Ovary (tissue), 9 donors: ENCODE results near the gene TLR9. TPM values are rescaled to one million over a fixed set of nuclear protein-coding genes. Genes with fewer than 3 reads are reported as not detected.

Experiments
- DNase-seq, 5 donors: peaks; one replicate each; pipeline ENCODE4 v3.0.0-alpha.2; 2019 to 2020
- H3K27ac ChIP-seq, 2 donors: fragments of 200-600 bp; one replicate each; pipeline versions ENCODE4 v1.5.1 to v1.8.0; 2019 to 2022
- H3K27me3 ChIP-seq: fragments of 200-600 bp; one replicate; pipeline ENCODE4 v1.8.0; 2022
- H3K36me3 ChIP-seq: fragments of 200-600 bp; sonication (generic); one replicate; pipeline ENCODE4 v1.5.1; 2019
- H3K4me1 ChIP-seq: one replicate; pipeline ENCODE4 v1.8.1; 2013; ENCODE audit warnings: mild to moderate bottlenecking, moderate library complexity; ENCODE audit not compliant: insufficient read depth
- H3K4me3 ChIP-seq: fragments of 200-600 bp; sonication (generic); one replicate; pipeline ENCODE4 v1.5.1; 2017
- H3K9me3 ChIP-seq, 2 donors: fragments of 200-600 bp in 1 of 2; sonication (generic) in 1 of 2; one replicate each; pipeline versions ENCODE4 v1.5.1 to v1.8.1; 2013 to 2019; ENCODE audit warnings: mild to moderate bottlenecking in 1 of 2, moderate library complexity in 1 of 2
- EP300 ChIP-seq: sonication (generic); formaldehyde crosslinking; IDR thresholded peaks from one replicate; pipeline ENCODE4 v1.6.1; 2017; ENCODE audit warnings: antibody characterized with exemption
- POLR2A ChIP-seq: fragments of 450-650 bp; IDR thresholded peaks from one replicate; pipeline ENCODE4 v1.6.1; 2017; ENCODE audit warnings: antibody characterized with exemption, mild to moderate bottlenecking, moderate library complexity
- WGBS, 3 donors: extraction: QIAGEN DNeasy Blood & Tissue Kit in 1 of 3; methylation state at CpG; one replicate each; pipeline versions ENCODE4 v1.1.5 to v1.1.7; 2013 to 2017; 5-methylcytosine and 5-hydroxymethylcytosine counted together
- intact Hi-C, 4 donors: fragments of 100-400 bp; cut with DNase I; formaldehyde crosslinking; loops; one replicate each; pipeline versions ENCODE4 v1.11.0 to v1.15.1; 2022 to 2023
- polyA plus RNA-seq, 2 donors: library from polyadenylated mRNA; stranded (reverse); fragments of 200-250 nt in 1 of 2; fragments of 350-450 nt in 1 of 2; fragmentation: Illumina TruSeq in 1 of 2; extraction: RNeasy Lipid Tissue Mini Kit (QIAGEN cat#74804) in 1 of 2; gene quantifications; one replicate each; pipeline ENCODE4 v1.2.3, GENCODE V29; 2013 to 2014
- total RNA-seq, 7 donors: library from RNA; depleted of rRNA in 2 of 7; stranded (reverse); fragments of >200 nt in 2 of 7; fragmentation: NEBNext Ultra II Directional in 3 of 7; extraction: Animal tissue kit (Norgen Biotek cat#: 25700) in 3 of 7; gene quantifications; one replicate each; pipeline versions ENCODE4 v1.1.0 to v1.2.4, GENCODE V29; 2016 to 2023
- TF ChIP-seq, protein P1 (sequence below), 3 donors: fragments of 450-650 bp in 2 of 3; fragments of 200-600 bp in 1 of 3; IDR thresholded peaks; one replicate each; pipeline versions ENCODE4 v1.5.1 to v1.8.0; 2016 to 2022; ENCODE audit warnings: antibody characterized with exemption in 3 of 3, mild to moderate bottlenecking in 1 of 3
- donor health status: DM: no; HTN: no; CAD: no; lungs with moderate emphysema.
- donor health status: DM: no; HTN: no; CAD: no.
- donor health status: Bipolar disorder and iron deficiency.
- donor health status: DM: yes; HTN: yes; CAD: no.
- donor health status: DM: no; HTN: no; CAD: no.
- donor health status: DM: yes; HTN: yes; CAD: no.

The TLR9 gene
- total and polyA plus RNA-seq, 9 donors: 0.15 to 1.5 (median 0.58) TPM; not detected in 2

GRCh38 chr3:52226229-52226817 lies 878 bp upstream of the TLR9 start:
- Histone ChIP-seq H3K36me3 (peaks cover 2% of the 10 kb centered on the region), H3K9me3 (no peaks in the 10 kb centered on the region), H3K27me3 (no peaks in the 10 kb centered on the region), H3K27ac (no peak overlapping the region), H3K4me3 (no peak overlapping the region), H3K4me1 (peaks cover 9% of the 10 kb centered on the region)
- no peak for DNase-seq
- 77 to 83% (median 79%) methylated on average over 5 of the region's 5 CpGs for WGBS, 3 donors
- intact Hi-C loops: loop anchor here in 1 of 4 donors (10.0 kb wide), 1 partner anchor 48 kb away; the partner anchor contains the start of gene WDR82
- TF ChIP-seq, protein P1, sequence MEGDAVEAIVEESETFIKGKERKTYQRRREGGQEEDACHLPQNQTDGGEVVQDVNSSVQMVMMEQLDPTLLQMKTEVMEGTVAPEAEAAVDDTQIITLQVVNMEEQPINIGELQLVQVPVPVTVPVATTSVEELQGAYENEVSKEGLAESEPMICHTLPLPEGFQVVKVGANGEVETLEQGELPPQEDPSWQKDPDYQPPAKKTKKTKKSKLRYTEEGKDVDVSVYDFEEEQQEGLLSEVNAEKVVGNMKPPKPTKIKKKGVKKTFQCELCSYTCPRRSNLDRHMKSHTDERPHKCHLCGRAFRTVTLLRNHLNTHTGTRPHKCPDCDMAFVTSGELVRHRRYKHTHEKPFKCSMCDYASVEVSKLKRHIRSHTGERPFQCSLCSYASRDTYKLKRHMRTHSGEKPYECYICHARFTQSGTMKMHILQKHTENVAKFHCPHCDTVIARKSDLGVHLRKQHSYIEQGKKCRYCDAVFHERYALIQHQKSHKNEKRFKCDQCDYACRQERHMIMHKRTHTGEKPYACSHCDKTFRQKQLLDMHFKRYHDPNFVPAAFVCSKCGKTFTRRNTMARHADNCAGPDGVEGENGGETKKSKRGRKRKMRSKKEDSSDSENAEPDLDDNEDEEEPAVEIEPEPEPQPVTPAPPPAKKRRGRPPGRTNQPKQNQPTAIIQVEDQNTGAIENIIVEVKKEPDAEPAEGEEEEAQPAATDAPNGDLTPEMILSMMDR (IDR thresholded peaks at IDR 0.05): no peak
- TF ChIP-seq POLR2A: no peak
- TF ChIP-seq EP300: no peak

GRCh38 chr3:52223449-52224408 lies 1.7 kb downstream of the TLR9 start:
- Histone ChIP-seq H3K27ac (no peak overlapping the region), H3K4me3 (no peak overlapping the region), H3K36me3 (no peaks in the 10 kb centered on the region), H3K9me3 (no peaks in the 10 kb centered on the region), H3K27me3 (no peaks in the 10 kb centered on the region), H3K4me1 (peaks cover 9% of the 10 kb centered on the region)
- intact Hi-C loops: loop anchor here in 3 of 4 donors (5.0 to 10.0 kb wide), 3 partner anchors 51 to 124 kb away; partner anchors contain the start of gene WDR82 (in 1 of the 3)
- DNase-seq: peak in 2 of 5 donors; percentile 21 to 30
- TF ChIP-seq POLR2A: no peak
- no peak for TF ChIP-seq EP300
- TF ChIP-seq, protein P1 (IDR thresholded peaks at IDR 0.05): no peak
- 92 to 94% (median 93%) methylated on average over 32 of the region's 32 CpGs for whole genome bisulfite sequencing, 3 donors

DNA sequence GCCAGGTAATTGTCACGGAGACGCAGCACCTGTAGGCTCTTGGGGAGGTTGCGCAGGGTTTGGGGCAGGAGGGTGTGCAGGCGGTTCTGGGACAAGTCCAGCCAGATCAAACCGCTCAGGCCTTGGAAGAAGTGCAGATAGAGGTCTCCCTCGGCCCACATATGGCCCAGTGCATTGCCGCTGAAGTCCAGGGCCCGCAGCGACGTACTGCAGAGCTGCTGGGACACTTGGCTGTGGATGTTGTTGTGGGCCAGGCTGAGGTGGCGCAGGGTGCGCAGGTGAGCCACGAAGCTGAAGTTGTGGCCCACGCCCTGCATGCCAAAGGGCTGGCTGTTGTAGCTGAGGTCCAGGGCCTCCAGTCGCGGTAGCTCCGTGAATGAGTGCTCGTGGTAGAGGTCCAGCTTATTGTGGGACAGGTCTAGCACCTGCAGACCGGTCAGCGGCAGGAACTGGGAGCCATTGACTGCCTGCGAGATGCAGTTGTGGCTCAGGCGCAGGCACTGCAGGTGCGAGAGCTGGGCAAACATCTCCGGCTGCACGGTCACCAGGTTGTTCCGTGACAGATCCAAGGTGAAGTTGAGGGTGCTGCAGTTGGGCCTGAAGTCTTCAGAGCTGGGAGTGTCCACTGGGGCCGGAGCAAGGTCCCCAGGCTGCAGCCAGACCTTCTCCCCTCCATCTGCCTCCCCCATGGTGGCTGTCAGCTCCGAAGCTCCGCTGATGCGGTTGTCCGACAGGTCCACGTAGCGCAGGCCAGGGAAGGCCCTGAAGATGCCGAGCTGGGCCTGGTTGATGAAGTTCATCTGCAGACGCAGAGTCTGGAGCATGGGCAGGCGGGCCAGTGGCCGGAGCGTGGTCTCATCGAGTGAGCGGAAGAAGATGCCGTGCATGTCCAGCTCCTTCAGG lies 2.9 kb downstream of the TLR9 start:
- TF ChIP-seq EP300 (no peak), POLR2A (no peak)
- TF ChIP-seq, protein P1 (IDR thresholded peaks at IDR 0.05): no peak
- Histone ChIP-seq H3K4me1 (peaks cover 9% of the 10 kb centered on the region), H3K4me3 (no peak overlapping the region), H3K27me3 (no peaks in the 10 kb centered on the region), H3K27ac (no peak overlapping the region), H3K36me3 (no peaks in the 10 kb centered on the region), H3K9me3 (no peaks in the 10 kb centered on the region)
- WGBS, 3 donors: 79 to 86% (median 84%) methylated on average over 41 of the region's 41 CpGs
- intact Hi-C loops: loop anchor here in 3 of 4 donors (5.0 to 10.0 kb wide), 3 partner anchors 52 to 125 kb away; partner anchors contain the start of gene WDR82 (in 1 of the 3)
- DNase-seq: peak in 2 of 5 donors; percentile 25 to 38
